NCI-H345 treated with DMSO at 0.1 percent for 48 hours (cell line): ENCODE results near the gene FGFBP2.

Experiments
- DNase-seq: peaks from one replicate; lab custom pipeline; 2025; ENCODE audit not compliant: unreplicated experiment; lab: John Stamatoyannopoulos, UW

Gene FGFBP2

DNA sequence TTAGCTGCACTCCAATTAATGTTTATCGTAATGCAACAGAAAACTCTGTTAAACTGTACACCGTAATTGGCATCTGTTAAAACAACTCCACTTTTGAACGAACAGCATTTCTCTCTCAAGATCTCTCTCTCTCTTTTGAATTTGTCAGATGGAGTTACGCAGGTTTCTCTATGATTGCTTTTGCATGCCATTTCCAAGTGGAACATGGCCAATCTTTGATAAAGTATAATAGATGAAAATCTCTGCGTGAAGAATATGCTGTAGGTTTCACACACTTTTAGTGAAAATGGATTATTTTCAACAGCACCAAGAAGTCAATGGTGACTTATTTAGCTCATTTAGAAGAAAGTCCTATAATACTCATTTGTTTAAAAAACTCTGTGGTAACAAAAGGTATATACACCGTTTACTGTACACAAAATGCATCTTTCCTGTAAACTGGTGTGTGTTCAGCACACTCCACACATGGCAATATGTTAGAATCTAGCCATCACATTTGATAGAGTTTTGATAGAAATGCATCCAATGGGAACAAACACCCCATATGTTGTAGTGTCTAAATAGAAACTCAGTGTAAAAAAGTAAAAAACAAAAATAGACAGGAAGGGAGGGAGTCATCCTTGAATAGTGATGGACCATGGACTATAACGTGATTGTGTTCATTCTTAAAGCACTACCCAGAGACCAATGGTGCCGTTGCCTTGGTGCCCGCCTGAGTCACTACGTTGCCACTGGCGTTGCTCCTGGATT lies 5.8 kb upstream of the FGFBP2 start:
- DNase-seq, result no peak

DNA sequence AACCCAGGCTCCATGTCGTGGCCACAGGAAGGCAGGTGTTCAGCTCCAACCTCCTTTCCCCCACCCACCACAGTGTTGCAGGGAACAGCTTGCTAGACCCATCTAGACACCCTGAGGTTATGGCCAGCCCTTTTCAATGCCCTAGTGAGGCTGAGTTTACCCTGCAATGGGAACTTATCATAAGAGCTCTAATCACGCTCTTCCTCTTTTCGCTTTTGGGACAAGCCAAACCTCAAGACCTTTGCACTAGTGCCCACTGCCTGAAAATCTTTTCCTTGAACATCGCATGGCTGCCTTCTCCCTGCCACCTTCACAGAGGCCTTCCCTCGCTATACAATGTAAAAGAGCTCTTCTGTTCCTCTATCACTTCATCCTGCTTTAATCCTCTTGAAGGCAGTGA lies 2.4 kb upstream of the FGFBP2 start:
- no peak for DNase-seq

- DNase-seq, result no peak
Measured at GRCh38 chr4:15964159-15964558, 1.2 kb upstream of the FGFBP2 start.

DNA sequence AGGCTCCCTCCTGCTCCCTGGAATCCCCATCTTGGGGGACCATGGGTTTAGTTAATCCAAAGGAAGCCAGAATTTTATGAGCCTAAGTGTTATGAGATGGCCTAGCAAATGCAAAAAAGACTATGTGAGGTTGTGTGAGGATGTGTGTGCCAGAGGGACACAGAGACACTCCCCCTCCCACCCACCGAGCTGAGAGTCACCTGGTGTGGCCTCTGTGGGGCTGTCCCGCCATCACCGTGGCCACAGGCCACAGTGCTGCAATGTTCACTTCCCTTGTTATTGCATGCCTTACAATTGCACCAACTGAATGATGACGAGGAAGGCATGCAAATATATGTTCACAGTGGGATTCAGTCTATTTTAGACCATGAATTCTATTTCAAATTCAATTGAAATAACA lies 601 bp upstream of the FGFBP2 start:
- DNase-seq, result no peak

GRCh38 chr4:15961781-15962510 lies 1.0 kb downstream of the FGFBP2 start:
- no peak for DNase-seq

DNA sequence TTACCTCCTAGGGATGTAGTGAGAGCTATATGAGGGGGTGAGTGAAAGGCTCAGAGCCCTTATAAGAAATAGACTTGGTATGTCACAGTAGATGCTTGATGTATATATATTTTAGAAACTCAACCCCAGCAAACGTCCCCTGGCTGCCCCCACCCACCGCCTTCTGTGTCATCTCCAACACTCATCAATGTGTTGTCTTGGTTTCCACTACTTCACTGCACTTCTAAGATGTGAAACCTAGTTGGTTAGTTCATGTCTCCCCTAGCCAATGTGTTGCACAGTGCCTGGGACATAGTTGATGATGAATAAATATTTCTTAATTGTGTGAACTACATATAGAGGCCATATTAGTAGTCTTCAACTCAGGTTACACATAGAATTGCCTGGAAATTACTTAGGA lies 4.4 kb downstream of the FGFBP2 start:
- DNase-seq, result no peak

- peak; percentile 33 for DNase-seq
Measured at GRCh38 chr4:15956179-15956850, 6.7 kb downstream of the FGFBP2 start.

DNA sequence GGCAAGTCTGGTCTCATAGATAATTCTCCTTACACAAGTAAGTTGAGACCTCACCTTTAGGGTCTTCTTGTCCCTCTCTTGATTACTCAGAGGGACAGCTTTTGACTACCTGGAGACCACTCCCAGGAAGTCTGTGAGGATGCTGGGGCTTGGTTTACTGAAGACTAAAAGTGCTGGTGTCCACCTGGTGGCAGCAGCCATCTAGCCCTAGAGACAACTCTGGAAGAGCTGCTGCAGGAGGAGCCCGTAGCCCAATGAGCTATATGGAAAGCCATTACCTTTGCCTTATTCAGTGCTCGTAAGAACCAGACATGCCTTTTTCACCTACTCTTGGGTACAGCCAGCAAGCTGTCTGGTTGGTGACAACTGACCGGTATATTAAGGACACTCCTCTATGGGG lies 7.3 kb downstream of the FGFBP2 start:
- no peak for DNase-seq

- DNase-seq, result no peak
Measured at GRCh38 chr4:15953625-15954024, 9.3 kb downstream of the FGFBP2 start.

GRCh38 chr4:15951781-15952180 lies 11.2 kb downstream of the FGFBP2 start:
- no peak for DNase-seq

DNA sequence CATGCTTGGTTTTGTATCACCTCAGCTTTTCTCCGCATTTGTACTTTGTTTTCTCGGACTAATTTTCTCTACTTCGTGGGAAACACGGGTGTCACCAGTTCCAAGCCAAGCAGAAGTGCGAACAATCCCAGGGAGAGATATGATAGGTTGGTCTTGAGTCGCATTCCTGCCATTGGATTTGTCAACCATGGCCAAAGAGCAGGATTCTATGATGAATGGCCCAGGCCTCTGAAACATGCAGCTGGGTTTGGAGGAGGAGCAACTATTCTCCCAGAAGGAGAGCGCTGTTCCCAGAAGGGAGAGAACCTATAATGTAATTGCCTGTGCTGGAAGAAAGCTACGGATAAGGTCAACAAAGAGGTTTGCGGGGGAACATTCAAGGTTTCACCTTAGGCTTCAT lies 14.1 kb downstream of the FGFBP2 start:
- no peak for DNase-seq

DNA sequence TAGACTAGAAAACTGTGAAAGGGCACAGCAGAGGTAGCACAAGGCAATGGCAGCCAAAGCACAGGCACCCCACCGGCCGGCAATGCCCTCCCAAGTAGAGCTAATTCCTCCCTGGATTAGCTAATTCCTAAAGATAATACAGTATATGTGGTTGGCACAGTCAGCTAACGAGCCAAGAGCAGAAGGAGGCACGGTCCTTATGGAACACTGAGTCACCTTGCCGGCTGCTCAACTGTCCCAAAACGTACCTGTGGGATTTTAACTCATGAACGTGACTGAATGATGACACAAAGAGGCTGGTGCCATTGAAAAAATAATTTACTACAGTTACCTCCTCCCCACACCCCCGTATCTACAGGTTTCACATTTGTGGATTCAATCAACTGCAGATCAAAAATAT lies 15.3 kb downstream of the FGFBP2 start:
- DNase-seq, result no peak

DNA sequence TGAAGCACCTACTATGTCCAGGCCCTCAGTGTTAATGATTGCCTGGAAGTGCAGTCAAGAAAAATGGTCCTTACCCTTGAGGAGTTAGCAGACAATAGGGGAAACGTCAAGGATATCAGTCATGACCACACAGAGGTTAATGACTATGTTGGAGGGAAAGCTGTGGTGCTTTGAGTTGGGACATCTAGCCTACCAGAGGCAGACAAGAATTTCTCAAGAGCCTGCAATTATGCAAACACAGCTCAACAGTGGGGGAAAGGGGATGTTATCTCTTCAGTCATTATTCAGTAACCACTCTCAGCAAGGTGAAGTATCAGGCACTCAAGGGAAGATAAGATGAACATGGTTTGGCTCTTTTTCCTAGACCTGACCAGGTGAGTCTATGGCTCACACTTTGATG lies 17.5 kb downstream of the FGFBP2 start:
- DNase-seq, result no peak

- DNase-seq, result no peak
Measured at GRCh38 chr4:15944895-15945294, 18.1 kb downstream of the FGFBP2 start.

DNA sequence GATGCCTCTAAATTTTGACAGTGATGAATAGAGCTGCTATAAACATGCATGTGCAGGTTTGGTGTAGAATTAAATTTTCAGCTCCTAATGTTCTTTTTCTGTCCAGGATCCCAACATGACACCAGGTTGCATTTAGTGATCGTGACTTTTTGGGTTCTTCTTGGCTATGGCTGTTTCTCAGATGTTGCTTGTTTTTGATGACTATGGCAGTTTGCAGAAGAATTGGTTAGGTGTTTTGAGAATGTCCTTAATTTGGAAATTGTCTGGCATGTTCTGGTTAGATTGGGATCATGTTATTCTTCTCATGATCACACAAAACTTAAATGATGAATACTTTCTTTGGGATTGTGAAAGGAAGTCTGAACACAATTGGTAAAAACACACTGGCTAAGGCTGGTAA lies 20.7 kb downstream of the FGFBP2 start:
- DNase-seq, result no peak

DNA sequence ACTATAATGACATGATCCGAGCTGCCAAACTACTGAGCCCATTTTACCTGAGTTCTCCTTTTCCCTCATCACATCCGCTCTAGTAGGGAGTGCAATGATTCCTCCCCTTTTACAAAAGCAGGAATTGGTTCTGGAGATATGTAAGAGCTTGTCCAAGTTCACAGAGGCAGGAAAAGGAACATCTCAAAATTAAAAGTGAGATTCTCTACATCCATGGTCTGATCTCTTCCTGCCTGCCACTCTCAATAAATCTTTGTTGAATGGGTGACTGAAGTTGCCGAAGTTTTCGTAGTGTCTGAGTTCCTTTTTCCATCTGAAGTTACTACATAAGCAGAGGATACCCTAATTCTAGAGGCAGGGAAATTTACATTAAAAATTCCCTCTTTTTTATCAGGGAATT lies 24.3 kb downstream of the FGFBP2 start, which contains the start of gene FGFBP1:
Gene FGFBP1, minus strand, starts transcription at position 101 of the 400 bp plus-strand sequence. CDS start 2,108 bp downstream, outside the sequence.
- no peak for DNase-seq

GRCh38 chr4:15938182-15938581 lies 24.8 kb downstream of the FGFBP2 start:
- no peak for DNase-seq

DNA sequence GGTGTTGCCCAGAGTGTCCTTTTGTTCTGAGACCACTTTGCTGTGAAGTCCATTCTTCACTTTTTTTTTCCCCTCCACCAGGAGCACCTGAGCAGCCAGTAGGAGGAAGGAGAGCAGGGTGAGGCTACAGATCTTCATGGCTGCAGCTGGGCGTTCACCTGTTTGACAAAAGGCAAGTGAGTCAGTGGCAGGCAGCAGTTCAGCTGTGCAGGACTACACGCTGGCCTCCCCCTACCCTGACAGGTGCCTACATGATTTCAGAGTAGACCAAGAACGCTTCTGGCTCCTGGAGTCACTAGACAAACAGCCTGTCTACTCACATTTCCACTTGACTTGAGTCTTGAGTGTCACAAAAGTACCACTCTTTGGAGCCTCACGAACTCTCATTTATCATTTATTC lies 26.5 kb downstream of the FGFBP2 start:
- DNase-seq, result peak; percentile 45

DNA sequence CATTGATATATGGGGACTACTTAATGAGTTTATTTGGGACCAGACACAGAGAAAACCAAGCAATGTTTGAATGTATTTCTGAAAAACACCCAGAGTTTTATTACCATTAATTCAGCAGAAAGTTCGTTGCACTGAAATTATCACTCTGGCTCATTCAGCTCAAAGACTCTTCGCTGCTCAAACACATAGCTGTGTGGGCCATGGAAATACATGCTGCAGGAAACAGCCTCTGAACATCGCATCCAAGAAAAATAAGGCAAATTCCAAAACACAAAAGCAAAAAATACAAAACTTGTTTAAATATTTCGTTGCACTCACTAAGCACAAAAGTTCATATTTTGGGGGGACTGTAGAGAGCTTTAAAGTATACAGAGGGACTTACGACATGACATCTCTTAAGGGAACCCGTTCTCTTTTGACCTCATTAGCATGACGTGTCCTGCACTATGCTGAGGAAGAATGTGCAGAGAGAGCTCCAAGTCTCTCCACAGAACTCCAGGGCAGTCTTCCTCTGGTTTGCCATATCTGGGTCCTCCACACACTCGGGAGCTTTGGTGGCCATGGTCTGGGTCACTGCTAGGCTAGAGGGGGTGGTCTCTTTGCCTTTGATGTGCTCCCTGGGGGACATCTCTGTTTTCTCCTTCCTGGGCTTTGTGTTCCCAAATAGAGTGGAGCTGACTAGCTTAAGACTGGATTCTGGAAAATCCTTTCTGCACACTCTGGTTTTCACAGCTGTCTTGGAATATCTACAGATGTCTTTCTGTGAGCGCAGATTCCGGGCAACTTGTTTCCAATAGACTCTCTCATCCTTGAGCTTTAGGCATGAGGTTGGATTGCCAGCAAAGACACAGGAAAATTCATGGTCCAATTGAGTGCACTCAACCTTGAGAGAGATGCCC lies 27.2 kb downstream of the FGFBP2 start:
- DNase-seq, result peak; percentile 45

DNA sequence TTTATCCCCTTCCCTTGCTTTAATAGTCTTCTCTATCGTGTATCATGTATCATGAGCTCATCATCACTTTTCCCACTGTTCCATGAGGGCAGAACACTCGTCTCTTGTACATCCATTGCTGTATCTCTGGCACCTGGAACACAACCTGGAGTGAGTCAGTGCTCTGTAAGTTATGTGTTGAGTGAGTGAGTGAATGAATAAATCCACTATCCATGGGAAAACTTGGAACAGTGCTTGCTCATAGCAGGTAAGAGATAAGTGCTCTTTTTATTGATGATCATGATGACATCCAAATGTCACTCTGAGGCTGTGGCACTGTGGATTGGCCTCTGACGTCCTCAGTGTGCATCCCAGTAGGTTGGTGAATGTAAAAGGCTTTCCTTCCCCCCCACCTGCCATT lies 28.7 kb downstream of the FGFBP2 start:
- DNase-seq, result no peak
